Osteocyte (in vitro differentiated cells): ENCODE measurements around the gene ZBTB32. TPM values are rescaled to one million over a fixed set of nuclear protein-coding genes. Genes with fewer than 3 reads are reported as not detected.

Experiments
- DNase-seq: peaks from one replicate; pipeline ENCODE4 v3.0.0; 2021; ENCODE audit warnings: mixed read lengths; ENCODE audit not compliant: unreplicated experiment; ENCODE audit errors: extremely low spot score
- H3K27ac Mint-ChIP-seq: one replicate; pipeline ENCODE4 v1.8.0; 2021; ENCODE audit warnings: mild to moderate bottlenecking, mixed read lengths; ENCODE audit not compliant: unreplicated experiment
- H3K27me3 Mint-ChIP-seq: one replicate; pipeline ENCODE4 v1.8.0; 2021; ENCODE audit warnings: mixed read lengths; ENCODE audit not compliant: unreplicated experiment
- H3K36me3 Mint-ChIP-seq: one replicate; pipeline ENCODE4 v1.8.0; 2021; ENCODE audit warnings: mixed read lengths; ENCODE audit not compliant: unreplicated experiment
- H3K4me1 Mint-ChIP-seq: one replicate; pipeline ENCODE4 v1.8.0; 2021; ENCODE audit warnings: mixed read lengths; ENCODE audit not compliant: unreplicated experiment
- H3K4me3 Mint-ChIP-seq: one replicate; pipeline ENCODE4 v1.8.0; 2021; ENCODE audit warnings: mild to moderate bottlenecking, moderate library complexity, mixed read lengths; ENCODE audit not compliant: unreplicated experiment
- H3K9me3 Mint-ChIP-seq: one replicate; pipeline ENCODE4 v1.8.0; 2021; ENCODE audit warnings: mixed read lengths; ENCODE audit not compliant: unreplicated experiment
- CTCF ChIP-seq: fragments of 200-600 bp; sonication (generic); IDR thresholded peaks from 2 replicates; pipeline ENCODE4 v1.5.0; 2021; ENCODE audit warnings: antibody characterized with exemption, mild to moderate bottlenecking, moderate library complexity
- total RNA-seq: library from RNA; stranded (reverse); gene quantifications from 2 replicates; pipeline ENCODE4 v1.2.1, GENCODE V29; 2021

The ZBTB32 gene
- total RNA-seq, 1 donor from 2014 or later, result not detected

DNA sequence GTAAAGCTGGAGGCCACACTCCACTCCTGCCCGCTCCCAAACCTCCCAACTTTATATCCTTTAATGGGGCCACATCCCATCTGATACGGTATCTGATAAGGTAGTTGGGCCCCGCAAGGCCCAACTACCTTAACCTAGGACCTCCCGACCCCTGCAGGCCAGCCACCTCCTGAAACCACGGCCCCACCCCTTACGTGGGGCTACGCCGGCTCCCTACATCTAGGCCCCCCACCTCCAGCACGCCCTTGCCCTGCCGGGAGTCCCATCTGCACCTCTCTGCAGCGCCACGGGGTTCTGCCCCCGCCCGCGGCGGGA, 35.7 kb downstream of the ZBTB32 start:
- no peak for DNase-seq
- Mint-ChIP-seq H3K36me3 (peaks cover 31% of the 10 kb centered on the region), H3K9me3 (no peaks in the 10 kb centered on the region), H3K4me3 (peak overlapping the region; percentile 84), H3K4me1 (peaks cover 16% of the 10 kb centered on the region), H3K27me3 (no peaks in the 10 kb centered on the region), H3K27ac (no peak overlapping the region)
- TF ChIP-seq CTCF, result no peak

DNA sequence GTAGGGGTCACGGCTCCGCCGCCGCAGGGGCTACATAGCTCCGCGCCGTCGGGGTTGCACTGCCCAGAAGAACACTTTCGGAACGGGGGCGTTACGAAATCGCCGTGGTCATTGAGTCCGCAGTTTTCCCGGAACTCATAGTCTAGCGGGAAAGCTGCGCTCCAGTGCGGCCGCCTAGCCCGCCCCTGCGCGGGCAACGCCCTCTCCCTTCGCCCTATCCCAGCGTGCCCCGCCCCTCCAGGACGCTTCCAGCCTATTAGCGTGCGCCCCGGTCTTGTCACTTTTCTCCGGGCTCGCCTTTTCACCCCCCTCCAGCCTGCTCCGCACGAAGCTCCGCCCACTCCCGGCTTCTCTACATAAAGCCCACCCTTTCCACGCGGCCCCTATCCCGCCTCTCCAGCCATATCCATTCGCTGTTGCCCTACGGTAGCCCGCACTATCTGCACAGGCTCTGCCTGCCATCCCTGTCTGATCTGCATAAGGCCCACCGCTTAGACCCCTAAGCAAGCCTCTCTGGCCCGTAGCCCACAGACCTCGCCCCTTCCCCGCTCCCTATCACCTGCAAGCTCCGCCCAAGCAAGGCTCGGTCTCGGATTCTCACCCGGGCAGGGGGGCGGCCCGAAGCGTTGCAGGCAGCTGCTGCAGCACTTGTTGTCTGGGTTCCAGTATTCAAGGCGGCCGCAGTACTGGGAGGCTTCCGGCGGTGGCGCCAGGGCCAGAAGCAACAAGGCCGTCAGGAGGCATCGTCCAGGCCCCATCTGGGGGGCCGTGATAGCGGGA, 36.3 kb downstream of the ZBTB32 start:
- H3K4me3 Mint-ChIP-seq, result peak overlapping the region; percentile 84
- peak; percentile 31 for TF ChIP-seq CTCF
- peak; percentile 99 for DNase-seq
- peaks cover 27% of the 10 kb centered on the region for H3K36me3 Mint-ChIP-seq
- H3K27me3 Mint-ChIP-seq, result no peaks in the 10 kb centered on the region
- peak overlapping the region; percentile 87 for H3K27ac Mint-ChIP-seq
- peaks cover 18% of the 10 kb centered on the region for H3K4me1 Mint-ChIP-seq
- H3K9me3 Mint-ChIP-seq, result no peaks in the 10 kb centered on the region

GRCh38 chr19:35741203-35741515, 36.8 kb downstream of the ZBTB32 start:
- no peak for TF ChIP-seq CTCF
- DNase-seq, result no peak
- no peaks in the 10 kb centered on the region for H3K9me3 Mint-ChIP-seq
- H3K27ac Mint-ChIP-seq, result peak overlapping the region; percentile 87
- H3K4me1 Mint-ChIP-seq, result peaks cover 24% of the 10 kb centered on the region
- peak overlapping the region; percentile 84 for H3K4me3 Mint-ChIP-seq
- H3K27me3 Mint-ChIP-seq, result no peaks in the 10 kb centered on the region
- peaks cover 24% of the 10 kb centered on the region for H3K36me3 Mint-ChIP-seq

DNA sequence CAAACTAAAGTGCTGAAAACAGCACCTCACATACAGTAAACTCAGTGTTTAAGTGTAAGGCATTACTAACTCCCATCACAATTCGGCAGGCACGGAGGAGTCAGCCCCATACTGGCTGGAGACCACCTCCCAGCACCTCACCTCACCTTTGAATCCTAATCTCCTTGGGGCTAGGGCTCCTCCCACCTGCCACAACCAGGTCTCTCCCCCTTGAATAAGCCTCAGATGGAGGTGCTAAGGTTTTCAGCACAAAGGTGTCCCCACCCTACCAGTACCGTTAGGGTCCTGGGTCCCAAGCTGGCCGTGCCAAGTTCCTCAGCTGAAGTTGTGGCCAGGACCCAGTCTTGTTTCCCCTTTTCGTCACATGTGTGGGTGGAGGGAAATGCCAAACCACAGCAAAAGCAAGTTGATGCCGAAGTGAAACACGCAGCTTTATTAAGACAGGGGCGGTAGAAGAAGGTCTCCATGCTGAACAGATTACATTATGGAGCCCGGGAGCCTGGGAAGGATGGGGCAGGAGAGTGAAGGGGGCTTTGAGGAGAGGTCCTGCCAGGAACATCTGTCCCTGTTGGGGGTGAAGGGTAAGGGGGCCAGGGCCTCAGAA, 37.9 kb downstream of the ZBTB32 start, which contains the start of gene IGFLR1:
IGFLR1 (minus strand) TSS at position 332 of the 604 bp plus-strand sequence. CDS start 1,272 bp downstream, outside the sequence.
- no peak for TF ChIP-seq CTCF
- Mint-ChIP-seq H3K27me3 (no peaks in the 10 kb centered on the region), H3K4me3 (peak within 1 kb of the TSS; percentile 14), H3K4me1 (peaks cover 32% of the 10 kb centered on the region), H3K27ac (peak within 1 kb of the TSS; percentile 14), H3K36me3 (peaks cover 15% of the 10 kb centered on the region), H3K9me3 (no peaks in the 10 kb centered on the region)
- no peak for DNase-seq

DNA sequence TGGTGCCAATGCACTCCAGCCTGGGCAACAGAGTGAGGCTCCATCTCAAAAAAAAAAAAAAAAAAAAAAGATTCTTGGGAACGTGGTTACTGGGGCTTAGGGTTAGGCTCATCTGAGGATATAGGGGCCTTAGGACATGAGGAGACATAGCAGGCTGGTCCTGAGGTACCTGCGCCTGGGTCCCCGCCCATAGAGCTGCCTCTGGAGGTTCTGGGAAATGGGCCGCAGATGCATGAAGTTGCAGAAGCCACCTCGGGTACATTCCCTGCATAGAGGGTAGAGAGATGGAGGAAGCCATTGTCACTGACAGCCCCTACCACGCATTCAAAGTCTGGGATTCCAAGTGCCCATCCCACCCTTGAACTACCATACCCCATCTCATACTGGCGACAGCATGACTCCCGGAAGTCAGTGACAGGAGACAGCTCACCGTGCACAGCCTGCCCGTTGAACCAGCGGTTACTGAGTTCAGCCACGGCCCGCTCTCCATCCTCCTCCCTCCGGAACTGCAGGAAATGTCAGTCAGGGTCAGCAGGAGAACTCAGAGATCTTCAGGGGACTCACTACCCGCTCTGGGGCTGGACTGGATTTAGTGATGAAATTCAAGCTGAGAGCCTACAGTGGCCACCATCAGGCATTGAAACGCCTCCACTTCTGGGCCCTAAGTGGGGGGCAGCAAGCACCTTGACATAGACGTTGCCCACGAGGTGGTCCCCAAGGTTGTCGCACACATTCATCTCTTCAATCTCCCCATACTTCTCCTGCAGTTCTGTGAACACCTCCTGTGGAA, 39.5 kb downstream of the ZBTB32 start:
- Mint-ChIP-seq H3K4me3 (peak overlapping the region; percentile 98), H3K4me1 (peaks cover 43% of the 10 kb centered on the region), H3K27ac (peak overlapping the region; percentile 100), H3K36me3 (peaks cover 5% of the 10 kb centered on the region), H3K27me3 (no peaks in the 10 kb centered on the region), H3K9me3 (no peaks in the 10 kb centered on the region)
- no peak for DNase-seq
- TF ChIP-seq CTCF, result no peak
